Ascending aorta (tissue), 2 donors: ENCODE measurements around the gene AOPEP. TPM values are rescaled to one million over a fixed set of nuclear protein-coding genes. Genes with fewer than 3 reads are reported as not detected.

Experiments
- DNase-seq, 2 donors: peaks; one replicate each; pipeline ENCODE4 v3.0.0-alpha.2; 2019; ENCODE audit warnings: low spot score in 2 of 2
- H3K27ac ChIP-seq, 2 donors: fragments of 200-600 bp; sonication (generic); one replicate each; pipeline ENCODE4 v1.5.1; 2016 to 2017; ENCODE audit warnings: mild to moderate bottlenecking in 1 of 2
- H3K27me3 ChIP-seq: fragments of 200-600 bp; sonication (generic); one replicate; pipeline ENCODE4 v1.5.1; 2017
- H3K36me3 ChIP-seq, 2 donors: fragments of 200-600 bp; sonication (generic); one replicate each; pipeline ENCODE4 v1.5.1; 2016
- H3K4me1 ChIP-seq, 2 donors: fragments of 200-600 bp; sonication (generic); one replicate each; pipeline ENCODE4 v1.5.1; 2016 to 2017; ENCODE audit warnings: mild to moderate bottlenecking in 1 of 2
- H3K4me3 ChIP-seq, 2 donors: fragments of 200-600 bp; sonication (generic); one replicate each; pipeline ENCODE4 v1.5.1; 2016 to 2017; ENCODE audit warnings: mild to moderate bottlenecking in 1 of 2
- H3K9me3 ChIP-seq, 2 donors: fragments of 200-600 bp; sonication (generic); one replicate each; pipeline ENCODE4 v1.5.1; 2016
- intact Hi-C: fragments of 100-400 bp; cut with DNase I; formaldehyde crosslinking; loops from one replicate; pipeline ENCODE4 v1.15.1; 2023
- total RNA-seq: library from RNA; depleted of rRNA; stranded (reverse); fragments of >200 nt; gene quantifications from one replicate; pipeline ENCODE4 v1.1.0, GENCODE V29; 2016
- TF ChIP-seq, protein P1 (sequence below), 3 experiments: fragments of 200-600 bp in 2 of 3; fragments of 450-650 bp in 1 of 3; sonication (generic) in 2 of 3; IDR thresholded peaks; one replicate each; pipeline ENCODE4 v1.5.1; 2016 to 2019; ENCODE audit warnings: antibody characterized with exemption in 3 of 3, mild to moderate bottlenecking in 1 of 3, moderate library complexity in 1 of 3

The AOPEP gene
- total RNA-seq, 1 donor from 2014 or later: 333 TPM

DNA sequence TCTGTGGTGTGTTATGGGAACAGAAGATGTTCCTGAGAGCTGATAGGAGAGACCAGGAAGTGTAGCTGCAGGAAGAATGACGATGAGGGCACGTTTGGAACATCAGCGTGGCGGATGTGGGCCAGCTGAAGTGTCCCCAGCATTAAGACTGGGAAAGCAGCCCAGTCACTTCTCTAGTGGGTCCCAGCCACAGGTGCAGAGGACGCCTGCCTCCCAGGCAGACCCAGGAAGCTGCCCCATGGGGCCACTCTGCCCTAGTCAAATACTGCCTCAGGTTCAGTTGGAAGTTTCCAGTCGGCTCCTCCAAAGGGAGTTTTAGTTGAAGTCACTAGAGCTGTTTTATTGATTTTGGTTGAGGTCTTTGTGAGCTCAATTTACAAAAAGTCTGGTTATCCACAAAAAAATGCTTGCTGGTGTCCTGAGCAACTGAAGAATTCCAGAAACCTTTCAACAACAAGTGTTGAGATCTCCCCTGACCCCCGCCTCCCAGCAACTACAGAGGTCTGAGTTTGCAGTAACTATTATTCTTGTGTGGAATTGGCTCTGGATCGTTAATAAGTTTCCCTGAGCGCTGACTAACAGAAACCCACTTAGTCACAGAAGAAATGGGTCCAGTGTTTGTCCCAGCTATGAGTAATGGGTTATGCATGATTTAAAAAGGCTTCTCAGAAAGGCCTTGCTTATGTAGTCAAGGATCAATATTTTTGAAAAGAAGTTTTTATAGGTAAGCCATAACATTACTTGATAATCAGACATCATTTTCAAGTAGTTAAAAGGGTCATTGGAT, 296.9 kb downstream of the AOPEP start:
- TF ChIP-seq, protein P1, sequence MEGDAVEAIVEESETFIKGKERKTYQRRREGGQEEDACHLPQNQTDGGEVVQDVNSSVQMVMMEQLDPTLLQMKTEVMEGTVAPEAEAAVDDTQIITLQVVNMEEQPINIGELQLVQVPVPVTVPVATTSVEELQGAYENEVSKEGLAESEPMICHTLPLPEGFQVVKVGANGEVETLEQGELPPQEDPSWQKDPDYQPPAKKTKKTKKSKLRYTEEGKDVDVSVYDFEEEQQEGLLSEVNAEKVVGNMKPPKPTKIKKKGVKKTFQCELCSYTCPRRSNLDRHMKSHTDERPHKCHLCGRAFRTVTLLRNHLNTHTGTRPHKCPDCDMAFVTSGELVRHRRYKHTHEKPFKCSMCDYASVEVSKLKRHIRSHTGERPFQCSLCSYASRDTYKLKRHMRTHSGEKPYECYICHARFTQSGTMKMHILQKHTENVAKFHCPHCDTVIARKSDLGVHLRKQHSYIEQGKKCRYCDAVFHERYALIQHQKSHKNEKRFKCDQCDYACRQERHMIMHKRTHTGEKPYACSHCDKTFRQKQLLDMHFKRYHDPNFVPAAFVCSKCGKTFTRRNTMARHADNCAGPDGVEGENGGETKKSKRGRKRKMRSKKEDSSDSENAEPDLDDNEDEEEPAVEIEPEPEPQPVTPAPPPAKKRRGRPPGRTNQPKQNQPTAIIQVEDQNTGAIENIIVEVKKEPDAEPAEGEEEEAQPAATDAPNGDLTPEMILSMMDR (IDR thresholded peaks at IDR 0.05): no peak
- peak in 1 of 2 donors; percentile 81 for DNase-seq
- Histone ChIP-seq H3K4me3 (peak overlapping the region; percentile 11 to 45), H3K36me3 (peaks cover 14 to 28% of the 10 kb centered on the region in 2 donors), H3K9me3 (no peaks in the 10 kb centered on the region), H3K27me3 (no peaks in the 10 kb centered on the region), H3K4me1 (peaks cover 24 to 86% of the 10 kb centered on the region in 2 donors), H3K27ac (peak overlapping the region; percentile 81 to 99)
- intact Hi-C loops: loop anchor here (2.0 to 5.0 kb wide), 3 partner anchors 17 to 221 kb away; no protein-coding TSS in a partner anchor

- no peak for DNase-seq
- intact Hi-C loops: loop anchor here (2.0 to 5.0 kb wide), 3 partner anchors 17 to 222 kb away; no protein-coding TSS in a partner anchor
- no peaks in the 10 kb centered on the region for H3K9me3 ChIP-seq
- peaks cover 14 to 27% of the 10 kb centered on the region in 2 donors for H3K36me3 ChIP-seq
- TF ChIP-seq, protein P1 (IDR thresholded peaks at IDR 0.05): no peak
- H3K27me3 ChIP-seq: no peaks in the 10 kb centered on the region
- H3K4me1 ChIP-seq: peaks cover 27 to 89% of the 10 kb centered on the region in 2 donors
- H3K4me3 ChIP-seq: peak overlapping the region; percentile 7 to 45
- H3K27ac ChIP-seq: peak overlapping the region; percentile 81 to 99
Measured at GRCh38 chr9:95024097-95024671, 297.7 kb downstream of the AOPEP start.

DNA sequence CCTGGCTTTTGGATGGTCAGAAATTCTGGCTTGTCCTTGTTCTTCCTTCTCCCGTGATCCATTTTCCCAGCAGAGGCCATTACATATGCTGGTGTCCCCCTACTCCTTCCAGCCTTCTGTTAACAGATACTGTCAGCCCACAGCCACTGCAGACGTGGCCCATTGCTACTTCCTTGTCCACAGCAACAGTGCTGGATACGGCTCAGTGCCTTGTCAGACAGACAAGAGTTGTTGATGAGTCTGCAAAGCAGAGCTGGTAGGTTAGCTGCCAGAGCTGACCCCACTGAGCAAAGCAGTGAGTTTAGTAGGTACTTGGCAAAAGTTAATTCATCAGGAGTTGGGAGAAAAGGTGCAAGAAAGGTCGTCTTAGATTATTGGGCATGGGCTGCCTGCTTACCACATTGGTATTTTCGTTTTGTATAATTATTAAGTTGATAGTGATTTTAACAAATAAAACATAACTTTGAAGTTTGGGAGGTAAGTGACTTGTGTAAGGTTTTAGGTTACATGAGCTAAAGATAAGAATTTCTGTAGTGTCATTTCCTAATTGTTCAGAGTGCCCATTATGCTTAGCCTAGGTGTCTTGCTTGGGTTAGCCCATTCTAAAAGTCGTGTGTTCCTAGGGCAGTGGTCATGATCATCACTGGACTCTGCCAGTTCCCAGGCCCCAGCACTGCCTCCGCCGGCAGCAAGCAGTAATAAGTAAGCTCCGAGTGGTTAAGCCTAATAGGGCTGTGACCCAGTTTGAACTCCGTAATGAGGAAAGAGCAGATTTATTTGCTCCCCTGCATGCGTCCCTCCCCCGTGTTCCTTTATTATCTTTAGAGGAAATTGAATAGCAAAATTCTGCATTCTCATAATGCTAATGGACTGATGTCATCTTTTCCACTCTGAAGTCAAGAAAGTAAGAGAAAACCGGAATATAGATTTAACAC, 299.0 kb downstream of the AOPEP start:
- Histone ChIP-seq H3K4me3 (peak overlapping the region; percentile 27 to 45), H3K9me3 (no peaks in the 10 kb centered on the region), H3K36me3 (peaks cover 10 to 15% of the 10 kb centered on the region in 2 donors), H3K4me1 (peaks cover 26 to 89% of the 10 kb centered on the region in 2 donors), H3K27me3 (no peaks in the 10 kb centered on the region), H3K27ac (peak overlapping the region; percentile 81 to 99)
- peak in 1 of 2 donors; percentile 93 for DNase-seq
- TF ChIP-seq, protein P1 (IDR thresholded peaks at IDR 0.05): peak; percentile 45 to 52 (median 46)
- intact Hi-C loops: loop anchor here (2.0 to 5.0 kb wide), 3 partner anchors 19 to 101 kb away; no protein-coding TSS in a partner anchor

DNA sequence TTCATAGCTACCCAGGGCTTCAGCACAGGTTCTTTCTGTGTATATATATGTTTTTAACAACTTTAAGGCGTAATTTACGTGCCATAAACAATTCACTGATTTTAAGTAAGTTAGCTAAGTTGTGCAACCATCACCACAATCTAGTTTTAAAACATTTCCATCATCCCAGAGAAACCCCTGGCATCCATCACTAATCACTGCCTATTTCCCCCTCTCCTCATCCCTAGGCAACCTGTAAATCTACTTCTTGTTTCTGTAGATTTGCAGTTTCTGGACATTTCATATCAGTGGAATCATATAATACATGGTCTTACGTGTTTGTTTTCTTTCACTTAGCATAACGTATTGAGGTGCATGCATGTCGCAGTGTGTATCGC, 299.6 kb downstream of the AOPEP start:
- intact Hi-C loops: loop anchor here (5.0 kb wide), 1 partner anchor 56 kb away; no protein-coding TSS in a partner anchor
- Histone ChIP-seq H3K27me3 (no peaks in the 10 kb centered on the region), H3K9me3 (no peaks in the 10 kb centered on the region), H3K4me3 (peak overlapping the region in 1 of 2 donors; percentile 45), H3K27ac (peak overlapping the region; percentile 81 to 99), H3K4me1 (peaks cover 26 to 92% of the 10 kb centered on the region in 2 donors), H3K36me3 (peaks cover 10 to 13% of the 10 kb centered on the region in 2 donors)
- TF ChIP-seq, protein P1 (IDR thresholded peaks at IDR 0.05): no peak
- DNase-seq: no peak
